GM19035 (cell line): ENCODE results near the gene PML.
"Not testable (repeated sequence)": the region's sequence is repeated elsewhere in the genome, so short reads cannot be mapped to it uniquely, and the experiment has no call there.

Experiments
- ATAC-seq: cut with Tn5 transposase; IDR thresholded peaks from one replicate; pipeline ENCODE4 v1.9.1; 2021; ENCODE audit not compliant: unreplicated experiment

Gene PML

DNA sequence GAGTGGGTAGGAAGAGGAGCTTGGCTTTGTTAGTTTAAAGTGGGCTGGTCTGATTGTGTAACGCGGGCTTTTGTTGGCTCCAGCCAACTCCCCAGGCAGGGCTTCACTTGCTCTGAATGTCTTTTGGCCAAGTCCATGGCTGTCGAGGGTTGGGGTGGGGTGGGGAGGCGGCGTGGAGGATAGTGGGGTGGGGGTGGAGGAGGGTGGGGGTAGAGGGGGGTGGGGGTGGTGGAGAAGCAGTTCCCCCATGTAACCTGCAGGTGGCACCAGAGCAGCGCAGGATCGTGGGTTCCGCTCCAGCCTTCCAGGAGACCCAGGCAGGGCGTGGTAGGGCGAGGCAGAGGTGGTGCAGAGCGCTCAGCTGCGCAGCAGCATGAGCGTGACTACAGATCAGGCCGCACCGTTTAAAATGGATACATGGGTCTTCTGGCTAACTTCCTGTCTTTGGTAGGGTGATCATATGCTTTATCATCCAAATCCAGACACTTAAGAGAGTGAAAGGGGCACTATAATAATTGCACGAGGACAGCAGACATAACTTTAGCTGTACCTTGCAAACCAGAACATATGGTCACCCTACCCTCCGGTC, 59.5 kb downstream of the PML start:
- no peak for ATAC-seq

DNA sequence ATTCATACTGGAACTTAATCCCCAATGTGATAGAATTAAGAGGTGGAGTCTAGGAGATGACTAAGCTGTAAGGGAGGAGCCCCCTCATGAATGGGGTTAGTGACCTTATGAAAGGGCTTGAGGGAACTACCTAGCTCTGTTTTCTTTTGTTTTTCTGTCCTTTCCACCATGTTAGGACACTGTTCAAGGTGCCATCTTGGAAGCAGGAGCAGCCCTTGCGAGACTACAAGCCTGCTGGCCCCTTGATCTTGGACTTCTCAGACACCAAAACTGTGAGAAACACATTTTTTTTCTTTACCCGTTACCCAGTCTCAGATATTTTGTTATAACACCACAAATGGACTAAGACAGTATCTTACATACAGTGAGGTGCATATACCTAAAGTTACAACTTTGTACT, 61.3 kb downstream of the PML start:
- ATAC-seq: no peak

- not testable (repeated sequence) for ATAC-seq
Measured at GRCh38 chr15:74056330-74056729, 61.8 kb downstream of the PML start.

- not testable (repeated sequence) for ATAC-seq
Measured at GRCh38 chr15:74059050-74059833, 64.7 kb downstream of the PML start.

- no peak for ATAC-seq
Measured at GRCh38 chr15:74060251-74060650, 65.7 kb downstream of the PML start.

DNA sequence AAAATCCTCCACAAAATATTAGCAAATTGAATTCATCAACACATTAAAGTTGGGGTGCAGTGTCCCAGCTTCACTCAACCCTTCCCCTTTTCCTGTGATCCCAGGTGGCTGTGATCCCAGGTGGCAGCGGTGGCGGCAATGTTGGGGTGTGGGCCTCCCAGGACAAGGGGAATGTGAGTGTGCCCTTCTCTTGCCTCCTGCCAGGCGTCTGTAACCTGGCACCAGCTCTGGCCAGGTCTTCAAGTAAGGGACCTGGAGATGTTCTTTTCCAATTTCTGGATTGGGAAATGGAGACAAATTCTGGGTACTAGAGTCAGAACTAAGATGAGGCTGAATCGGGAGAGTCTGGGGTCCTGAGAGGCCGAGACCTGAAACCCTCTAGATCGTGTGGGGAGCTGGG, 67.7 kb downstream of the PML start:
- no peak for ATAC-seq

DNA sequence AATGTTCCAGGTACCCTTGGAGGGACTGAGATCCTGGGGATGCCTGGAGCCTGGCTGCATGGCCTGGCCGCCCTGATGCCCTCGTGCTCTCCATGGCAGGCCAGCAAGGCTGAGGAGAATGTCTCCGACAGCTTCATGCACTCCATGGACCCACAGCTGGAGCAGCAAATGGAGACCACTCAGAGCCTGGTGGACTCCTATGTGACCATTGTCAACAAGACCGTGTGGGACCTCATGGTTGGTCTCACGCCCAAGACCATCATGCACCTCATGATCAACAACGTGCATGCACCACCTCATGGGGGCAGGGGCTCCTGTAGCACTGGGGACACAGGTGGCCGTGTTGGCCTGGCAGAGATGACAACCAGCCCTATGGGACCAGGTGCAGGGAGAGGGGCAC, 68.2 kb downstream of the PML start:
- ATAC-seq: no peak

DNA sequence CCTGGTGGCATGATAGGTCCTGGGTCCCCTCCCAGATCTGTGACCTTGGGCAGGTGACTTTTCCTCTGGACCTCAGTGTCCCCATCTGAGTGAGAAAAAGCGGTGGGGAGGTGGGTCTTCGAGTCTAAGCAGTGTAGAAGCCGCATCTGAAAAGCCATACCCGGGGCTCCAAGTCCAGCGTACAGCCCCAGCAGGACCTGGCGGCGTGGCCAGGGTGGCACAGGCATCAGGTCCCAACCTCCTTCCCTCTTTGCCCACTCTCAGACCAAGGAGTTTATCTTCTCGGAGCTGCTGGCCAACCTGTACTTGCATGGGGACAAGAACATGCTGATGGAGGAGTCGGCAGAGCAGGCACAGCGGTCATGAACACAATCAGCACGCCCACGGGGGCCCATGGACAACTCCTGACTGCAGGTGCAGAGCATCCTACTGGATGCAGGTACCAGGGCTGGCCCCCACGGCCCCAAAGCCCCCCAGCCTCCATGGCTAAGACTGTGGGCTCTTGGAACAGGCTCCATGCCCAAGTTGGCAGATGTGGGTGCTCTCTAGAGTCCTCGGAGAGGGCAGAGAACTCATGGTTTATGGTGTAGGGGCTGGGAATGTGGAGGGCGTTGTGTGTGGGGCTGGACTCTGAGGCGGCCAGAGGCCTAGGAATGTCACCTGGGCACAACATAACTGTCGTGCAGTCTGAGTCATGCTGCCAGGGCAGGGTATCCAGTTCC, 69.1 kb downstream of the PML start:
- ATAC-seq: not testable (repeated sequence)

DNA sequence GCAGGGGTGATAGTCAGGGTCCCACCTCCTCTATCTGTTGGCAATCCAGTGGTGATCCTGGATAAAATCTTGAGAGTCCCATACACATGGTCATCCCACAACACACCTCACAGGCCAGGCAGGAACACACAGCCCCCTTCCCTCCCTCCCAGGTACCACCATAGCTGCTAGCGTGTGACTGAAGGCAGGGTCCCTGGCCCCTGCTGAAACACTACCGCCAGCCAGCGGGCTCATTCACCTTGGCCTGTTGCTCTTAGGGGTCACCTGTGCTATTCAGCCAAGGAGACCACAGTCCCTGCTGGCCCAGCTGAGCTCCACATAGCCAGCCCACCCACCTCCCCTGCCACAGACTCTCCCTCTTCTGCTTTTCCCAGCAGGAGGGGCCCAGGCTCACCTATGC, 69.7 kb downstream of the PML start:
- not testable (repeated sequence) for ATAC-seq

- ATAC-seq: not testable (repeated sequence)
Measured at GRCh38 chr15:74064822-74065221, 70.3 kb downstream of the PML start.

DNA sequence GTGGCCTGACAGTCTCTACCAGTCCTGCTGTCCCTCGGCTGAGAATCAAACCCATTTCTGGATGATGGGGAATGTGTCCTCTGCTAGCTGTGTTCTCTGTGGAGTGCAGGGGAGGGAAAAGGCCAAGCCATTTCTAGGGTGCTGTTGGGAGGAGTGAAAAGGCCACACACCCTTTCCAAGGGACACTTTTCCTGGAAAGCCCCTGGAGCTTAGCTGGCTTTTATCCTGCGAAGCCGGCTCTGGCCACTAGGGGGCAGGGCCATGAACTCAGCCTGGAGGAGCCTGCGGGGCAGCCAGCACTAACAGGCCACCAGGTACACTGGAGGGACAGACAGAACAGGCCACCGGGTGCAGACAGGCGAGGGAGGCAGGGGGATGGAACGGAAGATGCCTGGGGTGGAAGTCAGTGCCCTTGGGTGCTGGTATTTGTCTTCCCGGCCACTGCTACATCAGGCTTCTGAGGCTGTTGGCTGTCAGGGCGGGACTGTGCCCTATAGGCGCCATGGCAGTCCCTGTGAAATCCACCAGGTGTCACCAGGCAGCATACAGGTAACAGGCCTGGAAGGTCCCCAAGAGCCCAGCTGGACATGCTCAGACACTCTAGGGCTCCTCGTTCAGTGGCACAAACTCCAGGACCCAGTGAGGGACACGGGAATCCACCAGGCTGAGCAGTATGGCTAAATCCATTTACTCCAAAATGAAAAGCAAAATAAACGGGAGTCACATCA, 71.3 kb downstream of the PML start:
- ATAC-seq: peak; percentile 84

- not testable (repeated sequence) for ATAC-seq
Measured at GRCh38 chr15:74071645-74072044, 77.1 kb downstream of the PML start.

GRCh38 chr15:74072132-74072531, 77.6 kb downstream of the PML start:
- ATAC-seq: not testable (repeated sequence)

DNA sequence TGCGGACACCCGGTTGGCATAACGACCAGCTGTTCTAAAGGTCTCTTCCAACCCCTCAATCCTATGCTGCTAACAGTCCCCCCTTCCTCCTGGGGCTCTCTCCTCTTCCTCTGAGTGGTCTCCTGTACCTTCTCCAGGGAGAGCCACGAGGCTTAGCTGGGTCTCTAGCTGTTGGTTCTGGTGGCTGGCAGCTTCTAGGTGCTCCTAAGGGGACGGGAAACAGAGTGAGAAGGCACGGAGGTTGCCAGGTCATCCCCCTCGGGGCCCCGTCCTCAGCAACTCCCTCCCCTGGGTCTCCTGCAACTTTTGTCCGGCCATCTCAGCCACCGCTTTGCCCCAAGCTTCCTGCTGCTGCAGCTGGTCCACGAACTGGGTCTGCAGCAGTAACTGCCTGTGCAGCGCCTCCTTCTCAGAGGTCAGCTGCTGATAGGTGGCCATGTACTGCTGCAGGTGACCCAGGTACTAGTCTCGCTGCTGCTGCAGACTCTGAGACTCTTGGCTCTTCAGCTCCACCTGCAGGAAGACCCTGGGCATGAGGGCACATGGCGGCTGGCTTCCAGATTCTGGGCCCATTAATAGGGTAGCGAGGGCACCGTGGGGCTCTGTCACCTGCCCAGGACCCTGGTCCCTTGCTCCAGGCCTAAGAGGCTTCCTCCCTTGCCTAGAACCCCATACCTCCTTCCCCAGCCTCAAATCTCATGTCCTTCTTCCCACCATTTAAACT, 78.3 kb downstream of the PML start:
- not testable (repeated sequence) for ATAC-seq

GRCh38 chr15:74075781-74076180, 81.3 kb downstream of the PML start:
- ATAC-seq: not testable (repeated sequence)

- not testable (repeated sequence) for ATAC-seq
Measured at GRCh38 chr15:74082450-74082849, 87.9 kb downstream of the PML start, which contains the start of gene GOLGA6A. TSS of gene GOLGA6A (minus strand) at chr15:74082550. CDS start at chr15:74082509, 41 bp downstream.

DNA sequence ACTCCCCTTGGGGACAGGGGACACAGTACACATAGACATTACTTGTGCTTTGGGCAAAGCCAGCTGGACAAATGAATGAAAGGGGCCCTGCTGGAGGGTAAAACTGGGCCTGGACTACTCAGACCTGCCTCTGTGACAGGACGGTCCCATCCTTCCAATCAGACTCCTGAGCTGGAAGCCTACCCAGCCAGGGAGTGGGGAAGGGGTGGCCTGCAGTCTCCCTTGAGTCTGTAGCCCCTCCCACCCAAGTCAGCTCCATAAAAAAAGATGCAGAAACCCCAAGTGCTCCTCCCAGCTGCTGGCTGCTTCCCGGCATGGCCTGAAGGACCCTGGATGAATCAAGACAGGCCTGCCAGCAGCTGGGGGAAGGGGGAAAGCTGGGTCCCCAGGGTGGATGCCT, 100.1 kb downstream of the PML start:
- not testable (repeated sequence) for ATAC-seq

- ATAC-seq: not testable (repeated sequence)
Measured at GRCh38 chr15:74095610-74096009, 101.1 kb downstream of the PML start.

DNA sequence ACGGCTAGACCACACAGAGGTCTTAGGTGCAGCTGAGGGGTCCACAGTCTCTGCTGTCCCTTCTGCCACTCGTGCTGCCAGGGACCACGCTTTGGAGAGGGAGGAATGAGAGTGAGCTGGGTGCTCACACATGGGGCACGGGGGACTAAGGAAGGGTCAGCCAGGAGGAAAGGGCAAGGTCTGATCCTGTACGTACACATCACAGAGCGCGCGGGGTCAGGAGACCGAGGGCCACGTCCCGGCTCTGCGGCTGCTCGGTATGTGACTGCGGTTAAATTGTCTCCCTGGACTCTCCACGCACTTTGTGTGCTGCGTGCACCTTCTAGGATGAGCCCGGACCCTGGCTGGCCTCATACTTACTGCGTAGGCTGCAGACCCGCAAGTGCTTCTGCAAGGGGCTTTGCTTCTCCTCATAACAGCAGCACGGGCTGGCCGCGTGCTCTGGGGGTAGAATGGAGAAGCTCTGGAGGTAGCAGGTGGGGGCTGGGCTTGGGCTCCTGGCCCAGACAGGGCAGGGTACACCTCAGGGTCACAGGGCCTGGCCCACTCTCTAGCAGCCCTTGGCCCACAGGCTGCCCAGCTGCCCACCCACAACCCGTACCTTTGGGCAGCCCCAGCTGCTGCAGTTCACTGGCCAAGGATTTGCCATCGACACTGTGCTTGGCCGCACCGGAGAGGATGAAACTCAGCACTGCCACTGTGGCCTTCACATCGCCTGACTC, 102.4 kb downstream of the PML start:
- not testable (repeated sequence) for ATAC-seq
